HEK293 (cell line): ENCODE data around the gene PSMD2.

Experiments used
- ZBTB20 ChIP-seq: fragments of 450-650 bp; formaldehyde crosslinking; IDR thresholded peaks from 2 replicates; pipeline ENCODE4 v1.5.1; 2016; ENCODE audit warnings: missing biosample characterization, missing genetic modification characterization
- ZNF354C ChIP-seq: fragments of 450-650 bp; formaldehyde crosslinking; IDR thresholded peaks from 2 replicates; pipeline ENCODE4 v1.5.1; 2016; ENCODE audit warnings: missing biosample characterization, missing genetic modification characterization, low read depth, borderline replicate concordance
- ZNF433 ChIP-seq: fragments of 450-650 bp; formaldehyde crosslinking; IDR thresholded peaks from 2 replicates; pipeline ENCODE4 v1.5.1; 2016; ENCODE audit warnings: missing biosample characterization, missing genetic modification characterization, low read depth
- ZSCAN18 ChIP-seq: fragments of 450-650 bp; formaldehyde crosslinking; IDR thresholded peaks from 2 replicates; pipeline ENCODE4 v1.5.1; 2016; ENCODE audit warnings: missing biosample characterization, missing genetic modification characterization

GRCh38 chr3:184299488-184300377, 692 bp downstream of the PSMD2 start:
- TF ChIP-seq ZBTB20 (tag by site-specific recombination): no peak
- TF ChIP-seq ZSCAN18 (tag by site-specific recombination): no peak
- no peak for TF ChIP-seq ZNF354C (tag by site-specific recombination)
- no peak for TF ChIP-seq ZNF433 (tag by site-specific recombination)
